ENCODE measurements around the gene FN1. TPM values are rescaled to one million over a fixed set of nuclear protein-coding genes. Genes with fewer than 3 reads are reported as not detected.

The FN1 gene
- total and polyA plus RNA-seq, 3 donors from 2014 or later, result 36.8 to 245 (median 66.3) TPM

- Histone ChIP-seq H3K27me3 (no peaks in the 10 kb centered on the region), H3K4me1 (no peaks in the 10 kb centered on the region), H3K27ac (no peak overlapping the region), H3K4me3 (no peak overlapping the region), H3K36me3 (ENCODE audit: low read depth, missing control alignments) (no peaks in the 10 kb centered on the region), H3K9me3 (no peaks in the 10 kb centered on the region)
- TF ChIP-seq, protein P1, sequence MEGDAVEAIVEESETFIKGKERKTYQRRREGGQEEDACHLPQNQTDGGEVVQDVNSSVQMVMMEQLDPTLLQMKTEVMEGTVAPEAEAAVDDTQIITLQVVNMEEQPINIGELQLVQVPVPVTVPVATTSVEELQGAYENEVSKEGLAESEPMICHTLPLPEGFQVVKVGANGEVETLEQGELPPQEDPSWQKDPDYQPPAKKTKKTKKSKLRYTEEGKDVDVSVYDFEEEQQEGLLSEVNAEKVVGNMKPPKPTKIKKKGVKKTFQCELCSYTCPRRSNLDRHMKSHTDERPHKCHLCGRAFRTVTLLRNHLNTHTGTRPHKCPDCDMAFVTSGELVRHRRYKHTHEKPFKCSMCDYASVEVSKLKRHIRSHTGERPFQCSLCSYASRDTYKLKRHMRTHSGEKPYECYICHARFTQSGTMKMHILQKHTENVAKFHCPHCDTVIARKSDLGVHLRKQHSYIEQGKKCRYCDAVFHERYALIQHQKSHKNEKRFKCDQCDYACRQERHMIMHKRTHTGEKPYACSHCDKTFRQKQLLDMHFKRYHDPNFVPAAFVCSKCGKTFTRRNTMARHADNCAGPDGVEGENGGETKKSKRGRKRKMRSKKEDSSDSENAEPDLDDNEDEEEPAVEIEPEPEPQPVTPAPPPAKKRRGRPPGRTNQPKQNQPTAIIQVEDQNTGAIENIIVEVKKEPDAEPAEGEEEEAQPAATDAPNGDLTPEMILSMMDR (IDR thresholded peaks at IDR 0.05), result no peak
- TF ChIP-seq POLR2A (IDR thresholded peaks at IDR 0.05), result no peak
- intact Hi-C loops (cut with DNase I; ENCODE audit: low total_unique reads), result no loop called here
- no peak for DNase-seq
- 78 to 80% methylated on average over 5 of the region's 5 CpGs for WGBS, 2 donors
Observed at GRCh38 chr2:215439980-215440512, 4.2 kb upstream of the FN1 start.

GRCh38 chr2:215439404-215439803 lies 3.5 kb upstream of the FN1 start:
- WGBS, 2 donors, result 73 to 75% methylated on average over 2 of the region's 2 CpGs
- Histone ChIP-seq H3K36me3 (ENCODE audit: low read depth, missing control alignments) (no peaks in the 10 kb centered on the region), H3K9me3 (no peaks in the 10 kb centered on the region), H3K27ac (no peak overlapping the region), H3K4me1 (no peaks in the 10 kb centered on the region), H3K4me3 (no peak overlapping the region), H3K27me3 (no peaks in the 10 kb centered on the region)
- no peak for DNase-seq
- TF ChIP-seq POLR2A (IDR thresholded peaks at IDR 0.05), result no peak
- TF ChIP-seq, protein P1 (IDR thresholded peaks at IDR 0.05), result no peak
- intact Hi-C loops (cut with DNase I; ENCODE audit: low total_unique reads), result no loop called here

DNA sequence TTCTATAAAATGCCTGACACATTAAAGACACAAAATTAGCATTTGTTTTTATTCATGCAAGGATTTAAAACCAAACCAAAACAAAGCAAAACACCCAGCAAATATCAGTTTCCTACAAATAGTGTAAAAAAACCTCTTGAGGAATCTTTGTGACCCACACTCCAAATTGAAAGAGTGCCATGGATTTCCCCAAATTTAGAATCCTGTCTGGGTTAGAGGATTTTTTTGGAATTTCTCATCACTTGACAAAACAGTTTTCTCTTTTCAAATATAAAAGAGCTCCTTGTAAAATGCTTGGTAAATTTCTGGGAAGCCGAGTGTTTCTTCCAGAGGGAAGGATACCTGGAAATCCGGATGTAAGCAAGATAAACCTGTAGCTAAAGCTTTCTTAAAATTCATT lies 1.7 kb upstream of the FN1 start:
- 25 to 44% methylated on average over 2 of the region's 2 CpGs for WGBS, 2 donors
- no peaks in the 10 kb centered on the region for H3K9me3 ChIP-seq
- H3K4me1 ChIP-seq, result no peaks in the 10 kb centered on the region
- TF ChIP-seq, protein P1 (IDR thresholded peaks at IDR 0.05), result no peak
- TF ChIP-seq POLR2A (IDR thresholded peaks at IDR 0.05), result no peak
- H3K36me3 ChIP-seq (ENCODE audit: low read depth, missing control alignments), result no peaks in the 10 kb centered on the region
- intact Hi-C loops (cut with DNase I; ENCODE audit: low total_unique reads), result no loop called here
- H3K27me3 ChIP-seq, result no peaks in the 10 kb centered on the region
- H3K4me3 ChIP-seq, result no peak overlapping the region
- peak overlapping the region; percentile 73 to 91 for H3K27ac ChIP-seq
- DNase-seq, result no peak

GRCh38 chr2:215436705-215437565 lies 1.1 kb upstream of the FN1 start:
- peak overlapping the region; percentile 60 to 75 for H3K4me3 ChIP-seq
- H3K27ac ChIP-seq, result peak overlapping the region; percentile 73 to 91
- no peaks in the 10 kb centered on the region for H3K36me3 ChIP-seq (ENCODE audit: low read depth, missing control alignments)
- H3K27me3 ChIP-seq, result no peaks in the 10 kb centered on the region
- peak; percentile 36 for DNase-seq
- H3K9me3 ChIP-seq, result no peaks in the 10 kb centered on the region
- intact Hi-C loops (cut with DNase I; ENCODE audit: low total_unique reads), result no loop called here
- TF ChIP-seq, protein P1 (IDR thresholded peaks at IDR 0.05), result no peak
- no peak for TF ChIP-seq POLR2A (IDR thresholded peaks at IDR 0.05)
- 1 to 5% methylated on average over 22 of the region's 22 CpGs for WGBS, 2 donors
- no peaks in the 10 kb centered on the region for H3K4me1 ChIP-seq

Data from testis (tissue), 3 donors.